ENCODE results near the gene GDAP1L1.
"Not testable (repeated sequence)": the region's sequence is repeated elsewhere in the genome, so short reads cannot be mapped to it uniquely, and the experiment has no call there.

Gene GDAP1L1

DNA sequence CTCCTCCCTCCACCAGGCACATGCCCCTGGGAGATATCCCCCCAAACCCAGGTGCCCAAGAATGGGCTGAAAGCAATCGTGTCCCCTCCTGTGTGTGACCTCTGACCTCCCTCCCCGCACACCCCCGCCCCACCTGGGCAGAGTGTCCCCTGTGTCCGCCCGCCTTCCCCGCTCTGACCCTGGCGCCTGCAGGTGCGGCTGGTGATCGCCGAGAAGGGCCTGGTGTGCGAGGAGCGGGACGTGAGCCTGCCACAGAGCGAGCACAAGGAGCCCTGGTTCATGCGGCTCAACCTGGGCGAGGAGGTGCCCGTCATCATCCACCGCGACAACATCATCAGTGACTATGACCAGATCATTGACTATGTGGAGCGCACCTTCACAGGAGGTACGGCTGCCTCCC, 9.9 kb downstream of the GDAP1L1 start:
- no peak for DNase-seq

DNA sequence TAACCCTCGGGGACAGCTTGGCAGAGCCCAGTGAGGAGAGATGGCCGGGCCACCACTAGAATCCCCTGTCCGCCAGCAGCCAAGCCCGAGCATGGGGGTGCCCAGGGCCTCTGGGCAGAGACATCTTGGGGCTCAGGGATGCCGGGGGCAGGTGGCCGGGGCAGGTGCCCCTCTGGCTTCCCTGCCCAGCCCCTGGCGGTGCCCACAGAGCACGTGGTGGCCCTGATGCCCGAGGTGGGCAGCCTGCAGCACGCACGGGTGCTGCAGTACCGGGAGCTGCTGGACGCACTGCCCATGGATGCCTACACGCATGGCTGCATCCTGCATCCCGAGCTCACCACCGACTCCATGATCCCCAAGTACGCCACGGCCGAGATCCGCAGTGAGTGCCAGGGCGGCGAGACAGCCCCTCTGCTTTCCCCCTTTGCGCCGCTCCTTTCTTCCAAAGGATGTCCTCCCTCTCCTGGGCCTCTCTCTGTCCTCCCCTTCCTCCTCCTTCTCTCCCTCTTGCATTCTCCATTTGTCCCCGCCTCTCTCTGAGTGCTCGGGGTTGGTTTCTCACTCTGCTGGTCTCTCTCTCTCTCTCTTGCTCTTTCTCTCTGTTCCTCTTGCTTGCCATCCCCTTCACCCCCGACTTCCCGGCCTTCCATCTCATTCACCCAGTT, 11.2 kb downstream of the GDAP1L1 start:
- DNase-seq: no peak

DNA sequence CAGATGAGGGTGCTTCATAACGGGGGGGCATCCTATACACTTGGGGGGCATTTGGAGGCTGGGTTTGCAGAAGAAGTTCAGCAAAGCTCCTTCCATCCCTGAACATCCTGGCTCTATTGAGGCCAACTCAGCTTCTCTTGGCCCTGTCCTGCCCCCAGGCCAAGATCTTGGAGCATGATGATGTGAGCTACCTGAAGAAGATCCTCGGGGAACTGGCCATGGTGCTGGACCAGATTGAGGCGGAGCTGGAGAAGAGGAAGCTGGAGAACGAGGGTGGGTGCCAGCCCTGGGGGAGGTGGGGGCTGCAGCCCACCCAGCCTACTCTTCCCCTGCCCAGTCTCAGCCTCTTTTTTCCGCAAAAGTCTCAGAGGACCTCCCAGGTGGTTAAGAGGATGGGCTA, 17.2 kb downstream of the GDAP1L1 start:
- no peak for DNase-seq

DNA sequence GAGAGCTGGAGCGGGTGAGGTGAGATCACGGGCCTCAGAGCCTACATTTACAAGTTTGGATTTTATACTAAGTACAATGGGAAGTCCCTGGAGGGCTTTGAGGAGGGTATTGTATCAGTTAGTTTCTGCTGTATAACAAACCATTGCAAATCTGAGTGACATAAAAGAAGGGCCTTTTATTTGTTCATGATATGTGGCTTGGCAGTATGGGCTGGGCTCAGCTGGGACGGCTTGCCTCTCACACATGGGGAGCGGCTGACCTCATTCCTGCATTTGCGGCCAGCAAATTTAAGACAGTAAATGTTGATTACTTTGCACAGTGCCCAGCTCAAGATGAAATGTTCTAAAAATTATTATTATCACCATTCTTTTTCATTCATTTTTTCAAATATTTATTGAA, 21.7 kb downstream of the GDAP1L1 start:
- DNase-seq: no peak

DNA sequence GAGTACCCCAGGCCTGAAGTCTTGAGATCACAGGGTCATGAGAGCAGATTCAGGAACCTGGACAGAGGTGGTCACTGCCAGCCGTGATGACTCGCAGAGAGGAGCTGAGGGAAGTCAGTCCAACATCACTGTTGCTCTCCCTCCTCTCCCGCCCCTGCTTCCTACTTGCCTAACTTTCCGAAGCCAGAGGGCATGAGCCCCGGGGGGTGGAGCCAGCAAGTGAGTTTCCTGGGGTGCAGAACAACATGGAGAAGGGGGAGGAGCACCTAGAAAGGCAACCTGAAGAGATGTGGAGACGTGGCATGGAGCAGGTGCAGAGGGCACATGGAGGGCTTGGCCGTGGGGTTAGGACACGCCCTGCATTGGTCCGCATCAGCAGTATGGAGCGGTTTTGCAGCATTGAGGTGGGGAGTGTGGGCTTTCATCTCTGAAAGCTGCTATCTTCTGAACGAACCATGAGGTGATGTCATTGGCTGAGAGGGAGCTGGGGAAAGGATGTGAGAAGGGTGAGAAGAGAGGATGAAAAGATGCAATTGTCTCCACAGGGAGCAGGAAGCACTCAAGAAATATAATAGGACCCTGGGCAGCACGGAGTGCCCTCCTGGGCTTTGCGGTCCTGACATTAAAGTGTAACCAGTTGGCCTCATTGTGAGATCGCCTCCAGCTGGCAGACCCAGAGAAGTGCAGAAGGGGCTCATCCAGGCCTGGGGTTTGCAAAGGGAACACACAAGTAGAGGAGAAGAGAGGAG, 25.0 kb downstream of the GDAP1L1 start:
- no peak for DNase-seq

DNA sequence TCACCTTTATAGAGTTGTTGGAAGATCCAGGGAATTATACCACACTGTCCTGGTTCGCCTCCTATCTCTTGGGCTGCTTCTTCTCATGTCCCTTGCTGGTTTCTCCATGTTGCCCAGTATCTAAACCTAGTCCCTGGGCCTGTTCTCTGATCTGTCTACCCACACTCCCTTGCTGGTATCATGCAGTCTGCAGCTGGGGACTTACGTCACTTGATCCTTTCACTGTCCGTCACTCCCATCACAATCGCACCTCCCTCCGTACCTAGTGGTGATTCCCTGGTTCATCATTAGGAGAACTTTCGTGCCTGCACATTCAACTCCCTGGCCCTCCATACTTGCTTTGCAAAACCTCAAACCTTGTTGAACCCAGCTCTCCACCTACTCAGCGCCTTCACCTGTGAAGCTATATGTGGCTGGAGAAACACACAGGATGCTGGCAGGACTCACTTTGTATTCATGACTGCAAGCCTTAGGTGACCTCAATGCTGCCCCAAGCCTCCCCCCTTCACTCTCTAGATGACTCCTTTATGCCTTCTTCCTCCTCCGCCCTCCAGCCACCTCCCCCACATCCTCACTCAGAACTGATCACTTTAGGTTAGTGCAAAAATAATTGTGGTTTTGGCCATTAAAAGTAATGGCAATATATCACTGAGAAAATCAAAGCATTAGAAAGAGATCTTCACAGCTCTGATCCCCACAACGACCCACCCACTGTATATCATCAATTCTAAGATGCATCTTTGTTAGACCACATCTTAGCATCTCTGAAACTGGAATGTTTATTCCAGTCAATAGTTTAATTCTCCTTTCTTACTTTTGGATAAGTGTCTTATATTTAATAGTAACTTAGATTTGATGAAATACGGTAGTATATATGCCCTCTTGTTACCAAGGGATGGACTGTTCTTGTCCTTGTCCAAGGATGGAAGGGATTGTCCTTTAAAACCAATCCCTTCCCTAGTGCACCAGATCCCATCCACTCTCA, 26.4 kb downstream of the GDAP1L1 start:
- no peak for DNase-seq

DNA sequence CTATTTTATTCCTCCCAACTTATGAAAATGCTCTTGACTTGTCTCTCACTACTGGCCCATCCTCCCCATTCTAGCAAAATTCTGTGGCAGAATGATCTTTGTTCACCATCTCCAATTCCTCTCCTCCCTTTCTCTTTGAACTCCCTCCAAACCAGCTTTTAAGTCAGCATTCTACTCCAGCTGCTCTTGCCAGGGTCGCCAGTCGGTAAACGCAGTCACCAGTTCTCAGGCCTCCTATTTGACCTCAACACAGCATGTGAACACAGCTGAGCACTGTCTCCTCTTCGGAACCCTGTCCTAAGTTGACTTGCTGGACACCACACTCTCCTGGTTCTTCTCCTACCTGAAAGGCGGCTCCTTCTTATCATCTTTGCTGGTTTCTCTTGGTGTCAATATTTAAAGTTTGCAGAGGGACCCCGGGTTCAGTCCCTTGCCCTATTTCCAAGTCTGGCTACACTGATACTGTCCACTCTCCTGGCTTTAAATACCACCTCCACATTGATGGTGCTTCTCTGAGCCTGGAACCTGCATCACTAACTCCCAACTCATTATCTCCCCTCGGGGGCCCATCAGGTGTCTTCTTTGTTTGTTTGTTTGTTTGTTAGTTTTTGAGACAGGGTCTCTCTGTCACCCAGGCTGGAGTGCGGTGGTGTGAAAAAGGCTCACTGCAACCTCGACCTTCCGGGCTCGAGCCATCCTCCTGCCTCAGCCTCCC, 27.4 kb downstream of the GDAP1L1 start:
- no peak for DNase-seq

DNA sequence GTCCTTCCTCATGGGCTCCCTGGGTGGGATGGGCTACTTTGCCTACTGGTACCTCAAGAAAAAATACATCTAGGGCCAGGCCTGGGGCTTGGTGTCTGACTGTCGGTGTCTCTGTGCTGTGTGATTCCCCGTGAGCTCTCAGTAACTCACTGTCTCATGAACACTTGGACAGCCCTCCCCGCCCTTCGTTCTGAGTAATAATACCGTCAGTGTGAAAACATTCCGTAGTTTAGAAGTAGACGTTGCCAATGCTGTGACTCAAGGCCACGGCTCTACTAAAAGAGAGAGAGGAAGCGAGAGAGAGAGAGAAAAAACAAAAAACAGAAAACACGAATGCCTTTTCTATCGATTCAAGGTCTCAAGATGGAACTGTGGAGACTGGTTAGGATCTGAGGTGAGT, 32.1 kb downstream of the GDAP1L1 start:
- no peak for DNase-seq

DNA sequence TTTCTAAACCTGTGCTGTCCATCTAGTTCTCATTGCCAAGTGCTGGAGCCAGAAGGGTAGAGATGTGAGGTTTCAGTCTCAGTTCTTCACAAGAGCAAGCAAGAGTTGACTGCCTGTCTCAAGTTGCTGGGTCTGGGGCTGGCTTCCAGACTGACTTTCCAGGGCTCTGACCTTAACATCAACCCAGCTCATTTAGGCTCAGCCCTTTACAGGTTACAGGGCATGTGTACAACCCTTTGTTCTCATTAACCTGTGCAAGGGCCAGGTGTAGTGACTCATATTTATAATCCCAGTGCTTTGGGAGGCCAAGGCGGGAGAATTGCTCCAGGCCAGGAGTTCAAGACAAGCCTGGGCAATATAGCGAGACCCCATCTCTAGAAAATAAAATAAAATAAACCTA, 33.3 kb downstream of the GDAP1L1 start:
- DNase-seq: no peak

DNA sequence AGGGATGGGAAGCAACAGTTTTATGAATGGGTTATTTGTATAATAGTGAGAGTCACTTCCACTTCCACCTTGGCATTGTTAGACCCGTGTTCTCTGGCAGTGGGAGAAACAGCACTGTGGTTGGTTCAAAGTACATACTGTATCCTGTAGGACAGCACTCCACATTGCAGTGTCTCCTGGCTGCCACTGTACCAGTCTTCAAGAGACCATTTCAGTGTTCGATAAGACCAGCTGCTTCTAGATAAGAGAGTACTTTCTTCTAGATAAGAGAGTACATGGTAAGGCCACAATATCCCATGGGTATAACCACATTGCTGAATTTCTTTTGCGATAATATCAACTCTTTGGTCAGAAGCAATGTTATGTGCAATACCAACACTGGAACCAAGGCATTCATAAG, 35.1 kb downstream of the GDAP1L1 start:
- DNase-seq: no peak

DNA sequence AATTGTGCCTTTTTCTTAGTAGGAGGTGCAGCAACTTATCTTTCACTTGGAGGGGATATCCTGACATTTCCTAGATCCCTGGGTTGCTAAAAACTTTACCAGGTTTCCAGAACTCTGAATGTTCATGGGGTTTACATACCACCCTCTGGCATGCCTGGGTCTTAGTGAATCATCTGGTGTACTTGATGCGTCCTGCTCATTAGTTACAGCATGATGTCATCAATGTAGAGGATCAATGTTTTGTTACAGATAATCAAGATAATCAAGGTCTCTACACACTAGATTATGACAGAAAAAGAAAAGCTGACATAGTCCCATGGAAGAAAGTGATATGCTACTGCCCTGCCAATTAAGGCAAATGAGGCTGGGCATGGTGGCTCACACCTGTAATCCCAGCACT, 36.9 kb downstream of the GDAP1L1 start:
- DNase-seq: no peak

DNA sequence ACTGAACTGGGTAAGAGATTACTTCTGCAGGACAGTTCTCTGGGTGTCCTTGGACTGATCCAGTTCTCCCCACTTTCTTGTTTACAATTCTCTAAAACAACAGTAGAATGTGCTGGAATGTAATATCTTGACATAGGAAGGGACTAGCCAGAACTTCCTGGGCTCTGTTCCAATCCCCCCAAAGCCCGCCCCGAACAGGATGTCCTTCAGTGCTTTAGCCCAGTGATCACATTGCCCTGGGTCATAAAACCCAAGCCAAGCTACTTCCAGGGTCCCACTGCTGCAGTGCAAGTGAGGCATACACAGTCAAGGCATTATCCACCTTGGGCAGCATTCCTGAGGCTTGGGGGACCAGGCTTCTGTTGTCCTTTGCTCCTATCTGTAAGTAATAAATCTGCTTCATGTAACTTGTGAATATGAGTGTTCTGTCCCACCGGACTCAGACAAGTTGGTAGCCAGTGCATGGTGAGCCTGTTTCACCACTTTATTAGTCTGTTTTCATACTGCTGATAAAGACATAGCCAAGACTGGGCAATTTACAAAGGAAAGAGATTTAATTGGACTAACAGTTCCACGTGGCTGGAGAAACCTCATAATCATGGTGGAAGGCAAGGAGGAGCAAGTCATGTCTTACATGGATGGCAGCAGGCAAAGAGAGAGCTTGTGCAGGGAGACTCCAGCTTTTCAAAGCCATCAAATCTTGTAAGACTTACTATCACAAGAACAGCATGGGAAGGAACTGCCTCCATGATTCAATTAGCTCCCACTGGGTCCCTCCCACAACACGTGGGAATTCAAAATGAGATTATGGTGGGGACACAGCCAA, 40.4 kb downstream of the GDAP1L1 start:
- DNase-seq: no peak

DNA sequence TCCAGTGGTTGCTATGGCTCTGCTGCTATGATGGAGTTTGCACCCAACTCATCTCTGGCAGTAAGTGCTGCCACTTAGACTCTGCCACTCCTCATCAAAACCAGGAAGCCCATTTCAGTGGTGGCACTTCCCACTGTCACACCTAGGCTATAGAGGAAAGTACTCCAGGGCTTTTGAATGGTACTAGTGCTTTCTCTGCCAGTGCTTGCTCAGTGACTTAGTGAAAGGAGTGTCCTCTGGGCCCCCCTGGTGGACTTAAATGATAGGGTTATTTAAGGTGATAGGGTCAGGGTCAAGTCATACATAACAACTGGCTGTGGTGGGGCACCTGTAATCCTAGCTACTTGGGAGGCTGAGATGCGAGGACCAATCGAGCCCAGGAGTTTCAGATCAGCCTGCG, 41.1 kb downstream of the GDAP1L1 start:
- no peak for DNase-seq

DNA sequence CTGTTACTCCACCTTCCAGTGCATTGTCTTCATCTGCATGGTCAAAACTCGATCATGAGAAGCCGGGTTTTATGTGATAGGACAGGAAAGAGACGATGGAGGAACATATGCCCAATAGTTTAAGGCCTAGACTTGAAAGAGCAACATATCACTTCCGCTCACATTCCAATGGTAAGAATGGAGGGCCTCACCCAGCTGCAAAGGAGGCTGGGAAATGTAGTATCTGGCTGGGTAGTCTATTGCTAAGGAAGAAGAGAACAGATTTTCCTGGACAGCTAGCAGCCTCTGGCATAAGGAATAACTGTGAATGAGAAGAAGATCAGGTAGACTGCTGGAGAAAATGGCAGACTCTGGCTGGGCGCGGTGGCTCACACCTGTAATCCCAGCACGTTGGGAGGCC, 44.6 kb downstream of the GDAP1L1 start:
- DNase-seq: no peak

DNA sequence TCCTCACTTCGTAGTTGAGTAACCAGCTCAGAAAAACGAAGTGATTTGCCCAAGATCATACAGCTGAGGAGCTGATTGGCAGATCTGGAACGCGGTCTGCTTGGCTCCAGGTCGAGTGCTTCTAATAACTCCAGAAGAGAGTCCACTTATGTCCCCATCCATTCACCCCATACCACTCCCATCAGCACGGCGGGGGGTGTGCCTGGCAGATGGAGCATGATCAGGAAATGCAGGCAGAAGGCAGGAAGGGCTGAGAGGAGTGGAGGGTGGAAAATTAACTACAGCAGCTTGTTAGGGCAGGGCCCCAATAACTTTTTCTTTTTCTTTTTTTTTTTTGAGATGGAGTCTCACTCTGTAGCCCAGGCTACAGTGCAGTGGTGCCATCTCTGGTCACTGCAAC, 48.9 kb downstream of the GDAP1L1 start:
- no peak for DNase-seq

DNA sequence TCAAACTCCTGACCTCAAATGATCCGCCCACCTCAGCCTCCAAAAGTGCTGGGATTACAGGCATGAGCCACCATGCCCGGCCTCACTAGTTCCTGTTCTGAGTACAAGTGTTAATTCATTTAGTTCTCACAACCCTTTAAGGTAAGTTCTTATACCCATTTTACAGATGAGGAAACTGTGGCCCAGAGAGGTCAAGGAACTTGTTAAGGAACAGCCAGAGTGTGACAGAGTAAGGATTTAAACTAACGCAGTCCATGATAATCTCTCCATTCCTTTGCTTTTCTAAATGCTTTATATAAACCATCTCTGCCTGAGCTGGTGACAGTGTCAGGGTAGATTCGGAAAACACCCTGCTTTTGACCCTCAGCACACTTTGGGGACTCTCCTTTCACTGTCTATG, 50.6 kb downstream of the GDAP1L1 start:
- DNase-seq: no peak

DNA sequence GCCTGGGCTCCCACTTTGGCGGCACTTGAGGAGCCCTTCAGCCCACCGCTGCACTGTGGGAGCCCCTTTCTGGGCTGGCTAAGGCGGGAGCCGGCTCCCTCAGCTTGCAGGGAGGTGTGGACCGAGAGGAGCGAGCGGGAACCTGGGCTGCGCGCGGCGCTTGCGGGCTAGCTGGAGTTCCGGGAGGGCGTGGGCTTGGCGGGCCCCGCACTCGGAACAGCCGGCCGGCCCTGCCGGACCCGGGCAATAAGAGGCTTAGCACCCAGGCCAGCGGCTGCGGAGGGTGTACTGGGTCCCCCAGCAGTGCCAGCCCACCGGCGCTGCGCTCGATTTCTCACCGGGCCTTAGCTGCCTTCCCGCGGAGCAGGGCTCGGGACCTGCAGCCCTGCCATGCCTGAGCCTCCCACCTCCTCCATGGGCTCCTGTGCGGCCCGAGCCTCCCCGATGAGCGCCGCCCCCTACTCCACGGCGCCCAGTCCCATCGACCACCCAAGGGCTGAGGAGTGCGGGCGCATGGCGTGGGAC, 52.0 kb downstream of the GDAP1L1 start:
- DNase-seq: not testable (repeated sequence)

DNA sequence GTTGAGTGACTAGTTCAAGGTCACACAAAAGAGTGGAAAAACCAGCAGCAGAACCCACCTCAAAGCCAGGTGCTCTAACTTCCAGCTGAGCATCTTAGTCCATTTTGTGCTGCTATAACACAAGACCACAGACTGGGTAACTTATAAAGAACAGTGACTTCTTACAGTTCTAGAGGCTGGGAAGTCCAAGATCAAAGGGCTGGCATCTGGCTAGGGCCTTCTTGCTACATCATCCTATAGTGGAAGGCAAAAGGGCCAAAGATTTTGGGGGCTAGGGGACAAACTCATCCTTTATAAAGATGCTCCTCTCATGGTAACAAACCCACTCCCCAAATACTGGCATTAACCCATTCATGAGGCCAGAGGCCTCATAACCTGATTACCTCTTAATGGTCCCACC, 54.2 kb downstream of the GDAP1L1 start:
- DNase-seq: no peak

DNA sequence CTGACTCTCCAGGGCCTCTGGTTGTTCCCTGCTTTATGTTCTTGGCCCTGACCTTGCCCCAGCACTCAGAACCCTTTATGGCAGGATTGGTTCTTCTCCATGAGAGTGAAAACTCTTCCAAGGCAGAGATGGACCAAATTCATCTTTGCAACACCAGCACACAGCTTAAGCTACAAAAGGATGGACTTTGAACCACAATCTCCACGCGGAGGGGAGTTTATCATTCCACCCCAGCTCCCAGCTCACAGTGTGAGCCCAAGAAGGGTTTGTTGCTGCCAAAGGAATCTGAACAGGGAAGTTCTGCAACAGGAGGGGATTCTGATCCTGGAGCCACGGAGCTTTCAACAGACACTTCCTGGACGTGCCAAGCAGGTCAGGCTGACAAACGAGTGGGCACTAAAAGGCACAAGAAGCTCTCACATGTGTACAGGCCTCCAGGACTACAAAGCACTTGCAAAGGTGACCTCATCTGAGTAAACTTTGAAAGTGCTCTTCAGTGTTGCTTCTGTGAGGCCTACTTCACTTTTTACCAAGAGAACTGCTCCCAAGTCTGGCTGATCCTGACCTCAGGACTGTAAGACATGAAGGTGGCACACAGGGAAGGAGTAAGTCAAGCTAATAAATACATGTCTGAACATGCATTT, 55.0 kb downstream of the GDAP1L1 start:
- peak; percentile 63 for DNase-seq

DNA sequence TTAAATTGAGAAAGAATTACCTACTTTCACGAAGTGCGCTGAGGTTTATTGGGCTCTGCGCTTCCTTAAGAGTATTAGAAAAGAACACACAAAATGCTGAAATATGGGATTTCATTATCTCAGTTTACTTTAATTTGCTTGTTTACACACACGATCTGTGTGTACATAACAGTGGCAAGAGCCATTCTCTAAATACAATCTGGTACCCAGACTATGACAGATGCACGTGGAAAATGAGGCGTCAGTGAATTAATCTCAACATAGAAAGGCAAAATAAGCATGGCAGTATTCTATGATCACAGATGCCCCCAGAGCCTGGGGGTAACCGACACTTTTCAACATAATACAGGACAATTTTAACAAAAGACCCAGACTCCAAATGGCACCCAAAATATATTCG, 55.6 kb downstream of the GDAP1L1 start:
- no peak for DNase-seq

DNA sequence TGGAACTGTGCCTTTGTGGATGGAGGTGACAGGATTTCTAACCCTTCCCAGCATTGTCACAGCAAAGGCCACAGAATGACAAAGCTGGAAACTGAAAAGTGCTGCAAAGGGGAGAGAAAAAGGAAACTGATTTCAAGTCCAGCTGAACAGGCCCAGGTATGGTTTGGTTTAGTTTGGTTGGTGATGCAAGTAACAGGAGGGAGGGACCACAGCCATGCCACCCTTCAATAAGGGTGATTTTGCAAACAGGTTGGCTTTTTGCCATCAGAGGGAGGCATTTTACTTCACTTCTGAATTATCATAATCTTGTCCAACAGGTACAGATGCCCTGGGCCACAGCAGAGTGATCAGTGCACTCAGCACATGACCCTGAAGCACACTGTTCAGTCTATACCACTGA, 57.3 kb downstream of the GDAP1L1 start:
- no peak for DNase-seq
